RWPE2 (cell line): ENCODE measurements around the gene SMARCD3.
A peak's percentile ranks its signal among the peaks of the same experiment; 100 is the strongest.

Experiments used
- ATAC-seq: fragments of 200-7000 bp; cut with Tn5 transposase; 3 replicates; pipeline ENCODE4 v1.9.1; 2021; ENCODE audit warnings: low read depth
- DNase-seq: peaks from one replicate; pipeline ENCODE4 v3.0.0-alpha.2; 2020; ENCODE audit warnings: low spot score
- H3K27ac ChIP-seq: fragments of 450-650 bp; 2 replicates; pipeline ENCODE4 v1.5.1; 2017; ENCODE audit warnings: mild to moderate bottlenecking; ENCODE audit not compliant: poor library complexity, severe bottlenecking
- H3K27me3 ChIP-seq: fragments of 250-450 bp; sonication (Bioruptor Pico); 2 replicates; pipeline ENCODE4 v1.5.1; 2021; ENCODE audit warnings: mild to moderate bottlenecking, moderate library complexity; ENCODE audit not compliant: insufficient read depth, poor library complexity, severe bottlenecking
- H3K36me3 ChIP-seq: fragments of 250-450 bp; sonication (Bioruptor Pico); 2 replicates; pipeline ENCODE4 v1.5.1; 2020; ENCODE audit warnings: low read depth, mild to moderate bottlenecking, moderate library complexity
- H3K4me1 ChIP-seq: fragments of 250-450 bp; sonication (Bioruptor Pico); 2 replicates; pipeline ENCODE4 v1.5.1; 2021; ENCODE audit warnings: mild to moderate bottlenecking, moderate library complexity; ENCODE audit not compliant: insufficient read depth, poor library complexity, severe bottlenecking
- H3K4me3 ChIP-seq: fragments of 250-450 bp; sonication (Bioruptor Pico); 2 replicates; pipeline ENCODE4 v1.5.1; 2021; ENCODE audit warnings: mild to moderate bottlenecking, moderate library complexity; ENCODE audit not compliant: severe bottlenecking
- H3K9me3 ChIP-seq: fragments of 250-450 bp; sonication (Bioruptor Pico); 2 replicates; pipeline ENCODE4 v1.5.1; 2021; ENCODE audit warnings: mild to moderate bottlenecking, moderate library complexity; ENCODE audit not compliant: severe bottlenecking
- CTCF ChIP-seq: fragments of 450-650 bp; IDR thresholded peaks from one replicate; pipeline ENCODE4 v1.5.1; 2017; ENCODE audit warnings: mild to moderate bottlenecking, moderate library complexity; ENCODE audit not compliant: poor library complexity, severe bottlenecking

The SMARCD3 gene

GRCh38 chr7:151276666-151277590 is 28.4 kb upstream of the SMARCD3 start:
- no peak for DNase-seq

DNA sequence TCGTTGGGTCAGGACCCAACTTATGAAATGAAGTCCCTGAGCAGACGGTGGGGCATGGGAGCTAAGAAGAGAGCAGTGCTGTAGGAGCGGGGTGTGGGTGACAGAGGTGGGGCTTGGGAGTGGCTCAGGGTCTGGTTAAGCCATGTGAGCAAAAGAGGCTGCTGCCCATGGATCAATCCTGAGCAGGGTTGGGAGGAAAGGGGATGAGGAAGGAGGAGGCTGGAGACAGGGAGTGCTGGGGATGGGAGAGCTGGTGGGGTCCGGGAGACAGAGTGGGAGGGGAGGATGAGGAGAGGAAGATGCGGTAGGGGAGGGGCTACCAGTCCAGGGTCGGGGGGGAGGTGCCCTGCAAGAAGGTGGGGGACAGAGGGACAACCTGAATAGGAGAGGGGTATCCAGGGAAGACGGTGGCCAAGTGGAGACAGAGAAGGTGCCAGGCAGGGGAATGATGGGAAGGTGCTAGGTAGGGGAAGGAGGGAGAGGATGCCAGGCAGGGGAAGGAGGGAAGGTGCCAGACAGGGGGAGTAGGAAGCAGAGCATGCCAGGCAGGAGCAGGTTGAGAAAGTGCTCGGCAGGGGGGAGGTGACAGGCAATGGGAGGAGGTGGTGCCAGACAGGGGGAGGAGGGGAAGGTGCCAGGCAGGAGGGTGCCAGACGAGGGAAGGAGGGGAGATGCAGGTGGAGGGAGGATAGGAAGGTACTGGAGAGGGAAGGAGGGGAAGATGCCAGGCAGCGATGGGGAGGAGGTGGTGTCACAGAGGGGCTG is 27.5 kb upstream of the SMARCD3 start:
- no peak for DNase-seq
- no peak for ATAC-seq
- Histone ChIP-seq H3K27me3 (no peaks in the 10 kb centered on the region), H3K27ac (no peak overlapping the region), H3K4me3 (no peak overlapping the region), H3K4me1 (no peaks in the 10 kb centered on the region), H3K36me3 (no peaks in the 10 kb centered on the region), H3K9me3 (no peaks in the 10 kb centered on the region)
- no peak for TF ChIP-seq CTCF

More at GRCh38 chr7:151276666-151277590, 28.4 kb upstream of the SMARCD3 start:
- Histone ChIP-seq H3K27ac (no peak overlapping the region), H3K27me3 (no peaks in the 10 kb centered on the region), H3K9me3 (no peaks in the 10 kb centered on the region), H3K36me3 (no peaks in the 10 kb centered on the region), H3K4me3 (peak overlapping the region; percentile 46), H3K4me1 (no peaks in the 10 kb centered on the region)
- TF ChIP-seq CTCF: no peak
- peak; percentile 79 for ATAC-seq

GRCh38 chr7:151274936-151275812 is 26.7 kb upstream of the SMARCD3 start:
- no peak for TF ChIP-seq CTCF
- DNase-seq (no peak), ATAC-seq (no peak)
- Histone ChIP-seq H3K27me3 (no peaks in the 10 kb centered on the region), H3K4me3 (no peak overlapping the region), H3K36me3 (no peaks in the 10 kb centered on the region), H3K9me3 (no peaks in the 10 kb centered on the region), H3K27ac (no peak overlapping the region), H3K4me1 (no peaks in the 10 kb centered on the region)

DNA sequence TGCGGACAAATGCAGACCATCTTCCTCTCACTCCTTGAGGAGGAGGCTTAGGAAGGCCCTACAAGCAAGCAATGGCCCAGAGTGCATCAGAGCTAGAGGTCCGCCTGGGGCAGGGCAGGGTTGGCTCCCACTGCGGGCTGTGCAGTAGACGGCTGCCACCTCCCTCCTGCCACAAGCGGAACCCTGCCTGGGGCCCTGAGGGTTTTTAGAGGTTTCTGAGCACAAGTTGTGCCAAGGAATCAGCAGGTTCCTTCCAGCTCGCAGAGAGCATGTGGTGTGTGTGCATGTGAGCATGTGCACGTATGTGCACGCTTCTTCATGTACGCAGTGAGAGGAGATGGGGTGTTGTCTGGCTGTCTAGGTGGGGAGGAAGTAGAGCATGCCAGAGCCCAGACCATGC is 25.9 kb upstream of the SMARCD3 start:
- no peaks in the 10 kb centered on the region for H3K27me3 ChIP-seq
- H3K4me1 ChIP-seq: no peaks in the 10 kb centered on the region
- no peak overlapping the region for H3K4me3 ChIP-seq
- H3K36me3 ChIP-seq: no peaks in the 10 kb centered on the region
- no peak for TF ChIP-seq CTCF
- DNase-seq: no peak
- no peak overlapping the region for H3K27ac ChIP-seq
- H3K9me3 ChIP-seq: no peaks in the 10 kb centered on the region
- no peak for ATAC-seq
